Mesendoderm (in vitro differentiated cells): ENCODE measurements around the gene RRP1.

Experiments
- DNase-seq: peaks from one replicate; pipeline ENCODE4 v3.0.0; 2013
- H2AK5ac ChIP-seq: 2 replicates; pipeline ENCODE4 v1.6.1; 2013; ENCODE audit warnings: low read length, inconsistent platforms
- H2BK120ac ChIP-seq: 2 replicates; pipeline ENCODE4 v1.6.1; 2013; ENCODE audit warnings: low read depth, mild to moderate bottlenecking, low read length, moderate library complexity, mixed read lengths
- H2BK15ac ChIP-seq: replicated peaks from 2 replicates; pipeline ENCODE4 v1.6.1; 2013; ENCODE audit warnings: low read depth, mild to moderate bottlenecking, moderate library complexity
- H2BK5ac ChIP-seq: 2 replicates; pipeline ENCODE4 v1.6.1; 2013; ENCODE audit warnings: low read length, inconsistent platforms
- H3K18ac ChIP-seq: 2 replicates; pipeline ENCODE4 v1.6.1; 2013; ENCODE audit warnings: mild to moderate bottlenecking, low read length, mixed read lengths
- H3K23ac ChIP-seq: one replicate; pipeline ENCODE4 v1.6.1; 2013; ENCODE audit warnings: low read length
- H3K27ac ChIP-seq: 2 replicates; pipeline ENCODE4 v1.5.1; 2013; ENCODE audit warnings: low read depth, mild to moderate bottlenecking, inconsistent platforms, low read length, moderate library complexity
- H3K27me3 ChIP-seq: 2 replicates; pipeline ENCODE4 v1.6.1; 2013; ENCODE audit warnings: low read length, control low read depth, mild to moderate bottlenecking, inconsistent platforms; ENCODE audit not compliant: insufficient read depth, poor library complexity
- H3K36me3 ChIP-seq: 2 replicates; pipeline ENCODE4 v1.6.1; 2013; ENCODE audit warnings: low read length, inconsistent platforms; ENCODE audit not compliant: control insufficient read depth, insufficient read depth
- H3K4ac ChIP-seq: one replicate; pipeline ENCODE4 v1.6.1; 2013; ENCODE audit warnings: low read depth, mild to moderate bottlenecking, low read length, moderate library complexity
- H3K4me1 ChIP-seq: 2 replicates; pipeline ENCODE4 v1.6.1; 2013; ENCODE audit warnings: low read depth, low read length, inconsistent platforms; ENCODE audit not compliant: control insufficient read depth
- H3K4me2 ChIP-seq: 2 replicates; pipeline ENCODE4 v1.6.1; 2013; ENCODE audit warnings: low read length
- H3K4me3 ChIP-seq: 2 replicates; pipeline ENCODE4 v1.5.1; 2013; ENCODE audit warnings: mild to moderate bottlenecking, low read length
- H3K56ac ChIP-seq: one replicate; pipeline ENCODE4 v1.6.1; 2013; ENCODE audit warnings: low read length
- H3K79me1 ChIP-seq: 2 replicates; pipeline ENCODE4 v1.6.1; 2013; ENCODE audit warnings: low read length, inconsistent platforms
- H3K79me2 ChIP-seq: 2 replicates; pipeline ENCODE4 v1.6.1; 2013; ENCODE audit warnings: mild to moderate bottlenecking, low read length; ENCODE audit not compliant: control insufficient read depth, insufficient read depth
- H3K9ac ChIP-seq: 2 replicates; pipeline ENCODE4 v1.6.1; 2013; ENCODE audit warnings: low read length, inconsistent platforms
- H4K5ac ChIP-seq: one replicate; pipeline ENCODE4 v1.6.1; 2013; ENCODE audit warnings: low read length
- H4K8ac ChIP-seq: one replicate; pipeline ENCODE4 v1.6.1; 2013; ENCODE audit warnings: low read depth, mild to moderate bottlenecking, control low read depth, low read length, moderate library complexity
- WGBS: extraction: QIAGEN DNeasy Blood & Tissue Kit; methylation state at CpG from one replicate; pipeline ENCODE4 v1.1.7; 2013; ENCODE audit warnings: low lambda C conversion rate, missing lambda C conversion rate; ENCODE audit not compliant: insufficient coverage; ENCODE audit errors: extremely low coverage; 5-methylcytosine and 5-hydroxymethylcytosine counted together

RRP1 gene

GRCh38 chr21:43799301-43799840 lies 10.0 kb downstream of the RRP1 start:
- Histone ChIP-seq H3K27ac (no peak overlapping the region), H3K18ac (no peak overlapping the region), H2AK5ac (no peak overlapping the region), H3K4me3 (no peak overlapping the region), H2BK5ac (no peak overlapping the region), H3K9ac (no peak overlapping the region), H3K79me1 (peaks cover 5% of the 10 kb centered on the region), H3K4me1 (no peaks in the 10 kb centered on the region), H2BK15ac (no peak overlapping the region), H4K8ac (no peak overlapping the region), H3K36me3 (peaks cover 31% of the 10 kb centered on the region), H3K4me2 (no peak overlapping the region), H3K56ac (no peak overlapping the region), H3K23ac (no peak overlapping the region), H3K79me2 (peaks cover 3% of the 10 kb centered on the region), H2BK120ac (no peak overlapping the region), H4K5ac (no peak overlapping the region), H3K27me3 (no peaks in the 10 kb centered on the region), H3K4ac (no peak overlapping the region)
- no peak for DNase-seq
- no CpG with 5 or more reads among the region's 19 CpGs for WGBS

GRCh38 chr21:43800124-43800523 lies 10.7 kb downstream of the RRP1 start:
- no CpG with 5 or more reads among the region's 17 CpGs for WGBS
- no peak overlapping the region for H3K23ac ChIP-seq

DNA sequence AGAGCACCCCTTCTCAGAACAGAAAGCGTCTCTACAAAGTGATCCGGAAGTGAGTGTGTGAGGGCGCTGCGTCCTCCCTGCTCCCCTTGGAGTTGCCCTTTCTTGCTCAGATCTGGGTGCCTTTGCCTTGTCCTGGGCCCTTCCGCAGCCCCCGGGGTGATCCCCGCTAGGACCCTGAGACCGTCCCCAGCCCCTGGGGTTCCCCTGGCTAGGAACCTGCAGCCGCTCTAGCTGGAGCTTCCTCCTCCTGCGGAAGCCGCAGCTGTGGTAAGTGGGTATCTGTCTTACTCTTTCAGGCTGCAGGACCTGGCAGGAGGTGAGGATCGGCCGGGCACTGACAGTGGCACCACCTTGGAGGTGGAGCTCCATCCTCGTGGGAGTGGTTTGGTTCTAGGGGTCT lies 11.2 kb downstream of the RRP1 start:
- Histone ChIP-seq H3K4me1 (no peaks in the 10 kb centered on the region), H3K36me3 (peaks cover 29% of the 10 kb centered on the region), H2AK5ac (no peak overlapping the region), H3K79me2 (peaks cover 1% of the 10 kb centered on the region), H4K8ac (no peak overlapping the region), H2BK15ac (no peak overlapping the region), H3K79me1 (peaks cover 2% of the 10 kb centered on the region), H3K56ac (no peak overlapping the region), H3K18ac (no peak overlapping the region), H3K27ac (no peak overlapping the region), H3K4me3 (no peak overlapping the region), H3K4ac (no peak overlapping the region), H3K23ac (no peak overlapping the region), H3K4me2 (no peak overlapping the region), H3K9ac (no peak overlapping the region), H2BK120ac (no peak overlapping the region), H4K5ac (no peak overlapping the region), H2BK5ac (no peak overlapping the region), H3K27me3 (no peaks in the 10 kb centered on the region)
- WGBS, result no CpG with 5 or more reads among the region's 14 CpGs
- DNase-seq, result no peak

More at GRCh38 chr21:43800124-43800523, 10.7 kb downstream of the RRP1 start:
- Histone ChIP-seq H2BK5ac (no peak overlapping the region), H3K4ac (no peak overlapping the region), H3K4me3 (no peak overlapping the region), H3K79me2 (peaks cover 1% of the 10 kb centered on the region), H2BK15ac (no peak overlapping the region), H4K5ac (no peak overlapping the region), H3K36me3 (peaks cover 29% of the 10 kb centered on the region), H4K8ac (no peak overlapping the region), H3K79me1 (peaks cover 2% of the 10 kb centered on the region), H3K4me2 (no peak overlapping the region), H3K27ac (no peak overlapping the region), H2BK120ac (no peak overlapping the region), H2AK5ac (no peak overlapping the region), H3K4me1 (no peaks in the 10 kb centered on the region), H3K56ac (no peak overlapping the region), H3K27me3 (no peaks in the 10 kb centered on the region), H3K18ac (no peak overlapping the region), H3K9ac (no peak overlapping the region)
- no peak for DNase-seq

DNA sequence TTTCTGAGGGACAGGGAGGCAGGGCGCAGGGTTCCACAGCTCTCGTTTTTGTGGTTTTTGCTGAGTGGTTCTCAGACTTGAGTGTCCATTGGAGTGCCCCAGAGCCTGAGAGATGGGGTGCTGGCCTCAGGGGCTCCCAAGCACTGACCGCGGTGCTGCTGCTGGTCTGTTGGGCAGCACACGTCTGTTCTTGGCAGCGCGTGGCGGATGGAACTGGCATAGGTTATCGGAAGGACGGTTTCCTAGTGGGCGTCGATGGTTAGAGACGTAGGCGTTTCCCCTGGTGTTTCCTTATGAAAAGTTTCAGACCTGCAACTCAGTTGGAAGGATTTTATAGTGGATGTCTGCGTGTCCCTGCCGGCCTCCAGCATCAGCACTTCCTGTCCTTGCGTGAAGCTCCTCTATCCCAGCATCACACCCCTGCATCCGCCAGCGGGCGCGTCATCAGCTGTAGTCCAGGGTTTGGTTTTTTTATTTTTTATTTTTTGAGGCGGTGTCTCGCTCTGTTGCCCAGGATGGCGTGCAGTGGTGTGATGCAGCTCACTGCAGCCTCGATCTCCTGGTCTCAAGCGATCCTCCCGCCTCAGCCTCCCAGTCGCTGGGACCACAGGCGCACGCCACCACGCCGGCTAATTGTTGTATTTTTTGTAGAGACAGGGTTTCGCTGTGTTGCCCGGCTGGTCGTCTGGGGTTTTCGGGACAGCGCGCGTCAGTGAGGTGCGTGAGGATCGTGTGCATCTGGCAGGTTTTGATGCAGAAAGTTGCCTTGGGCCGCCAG lies 11.8 kb downstream of the RRP1 start:
- DNase-seq, result no peak
- Histone ChIP-seq H4K5ac (no peak overlapping the region), H3K79me2 (peaks cover 1% of the 10 kb centered on the region), H3K79me1 (peaks cover 2% of the 10 kb centered on the region), H4K8ac (no peak overlapping the region), H3K9ac (no peak overlapping the region), H2BK5ac (no peak overlapping the region), H3K27me3 (no peaks in the 10 kb centered on the region), H3K56ac (no peak overlapping the region), H3K4me2 (no peak overlapping the region), H3K27ac (no peak overlapping the region), H3K4ac (no peak overlapping the region), H2AK5ac (no peak overlapping the region), H3K4me3 (no peak overlapping the region), H2BK15ac (no peak overlapping the region), H3K36me3 (peaks cover 29% of the 10 kb centered on the region), H3K23ac (no peak overlapping the region), H2BK120ac (no peak overlapping the region), H3K4me1 (no peaks in the 10 kb centered on the region), H3K18ac (no peak overlapping the region)
- WGBS, result no CpG with 5 or more reads among the region's 42 CpGs

DNA sequence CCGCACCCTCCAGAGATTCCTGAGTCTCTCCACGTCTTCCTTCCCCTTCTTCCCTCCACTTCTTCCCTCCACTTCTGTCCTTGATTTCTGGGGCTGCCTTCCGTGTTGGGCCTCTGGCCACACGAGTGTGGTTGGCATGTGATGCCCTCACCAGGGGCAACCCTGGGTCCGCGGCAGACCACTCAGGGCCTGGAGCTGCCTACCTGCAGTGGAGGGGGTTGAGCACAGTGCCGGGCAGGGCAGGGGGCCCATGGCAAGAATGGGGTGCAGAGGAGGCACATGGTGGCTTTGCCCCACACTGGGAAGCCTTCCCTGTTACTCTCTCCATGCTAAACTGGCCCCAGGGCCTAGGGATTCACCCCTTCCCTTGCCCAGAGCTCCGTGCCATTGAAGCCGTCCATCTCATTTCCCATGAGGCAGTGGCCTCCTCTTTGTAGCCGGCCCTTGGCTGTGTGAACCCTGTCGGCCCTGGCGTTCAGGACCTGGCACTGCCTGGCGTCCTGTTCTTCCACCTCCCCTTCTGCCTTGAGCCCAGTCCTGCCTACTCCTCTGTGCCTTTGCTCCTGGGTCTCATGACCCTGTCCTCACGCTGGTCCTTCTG lies 13.4 kb downstream of the RRP1 start:
- no peak overlapping the region for H4K8ac ChIP-seq
- peaks cover 20% of the 10 kb centered on the region for H3K36me3 ChIP-seq
- no peak for DNase-seq
- H3K23ac ChIP-seq, result no peak overlapping the region
- H3K4me1 ChIP-seq, result no peaks in the 10 kb centered on the region
- no peak overlapping the region for H3K4me3 ChIP-seq
- no peak overlapping the region for H3K27ac ChIP-seq
- H2BK15ac ChIP-seq, result no peak overlapping the region
- H3K18ac ChIP-seq, result no peak overlapping the region
- no peaks in the 10 kb centered on the region for H3K79me2 ChIP-seq
- H3K9ac ChIP-seq, result no peak overlapping the region
- H3K4ac ChIP-seq, result no peak overlapping the region
- no CpG with 5 or more reads among the region's 14 CpGs for WGBS
- H2BK5ac ChIP-seq, result no peak overlapping the region
- H3K56ac ChIP-seq, result no peak overlapping the region
- no peaks in the 10 kb centered on the region for H3K27me3 ChIP-seq
- H4K5ac ChIP-seq, result no peak overlapping the region
- H2BK120ac ChIP-seq, result no peak overlapping the region
- no peaks in the 10 kb centered on the region for H3K79me1 ChIP-seq
- H3K4me2 ChIP-seq, result no peak overlapping the region
- H2AK5ac ChIP-seq, result no peak overlapping the region
